Measurements from ENCODE around the gene POU3F1.
A peak's percentile ranks its signal among the peaks of the same experiment; 100 is the strongest.

POU3F1 gene

GRCh38 chr1:38003261-38004250 is 43.0 kb downstream of the POU3F1 start:
- no peak for DNase-seq

- DNase-seq, result peak in 1 of 5 experiments; percentile 56
Observed at GRCh38 chr1:38000529-38001455, 45.8 kb downstream of the POU3F1 start.

- no peak for DNase-seq
Observed at GRCh38 chr1:38000233-38000528, 46.4 kb downstream of the POU3F1 start.

- no peak for DNase-seq
Observed at GRCh38 chr1:37999430-38000232, 47.0 kb downstream of the POU3F1 start.

- no peak for DNase-seq
Observed at GRCh38 chr1:37998913-37999429, 47.6 kb downstream of the POU3F1 start.

- DNase-seq, result no peak
Observed at GRCh38 chr1:37998089-37998808, 48.3 kb downstream of the POU3F1 start.

GRCh38 chr1:37997256-37998088 is 49.1 kb downstream of the POU3F1 start:
- DNase-seq, result no peak

- DNase-seq, result no peak
Observed at GRCh38 chr1:37995751-37996345, 50.7 kb downstream of the POU3F1 start.

- DNase-seq, result peak in 1 of 5 experiments; percentile 46
Observed at GRCh38 chr1:37994886-37995566, 51.6 kb downstream of the POU3F1 start.

Data from T-helper 2 cell (primary cell).